ENCODE data around the gene STXBP5. TPM values are rescaled to one million over a fixed set of nuclear protein-coding genes. Genes with fewer than 3 reads are reported as not detected.
"Not testable (repeated sequence)": the region's sequence is repeated elsewhere in the genome, so short reads cannot be mapped to it uniquely, and the experiment has no call there.

Gene STXBP5
- polyA plus RNA-seq, 4 donors, result 12.4 to 16.9 (median 13.7) TPM

- DNase-seq (ENCODE audit: low read depth in 4 of 4, low spot score in 3 of 4), result no peak
These were observed 30.5 kb downstream of the STXBP5 start for GRCh38 chr6:147234685-147235084.

GRCh38 chr6:147238164-147238563 lies 33.9 kb downstream of the STXBP5 start:
- no peak for DNase-seq (ENCODE audit: low read depth in 4 of 4, low spot score in 3 of 4)

- no peak for DNase-seq (ENCODE audit: low read depth in 4 of 4, low spot score in 3 of 4)
These were observed 34.7 kb downstream of the STXBP5 start for GRCh38 chr6:147238906-147239305.

GRCh38 chr6:147244832-147245231 lies 40.6 kb downstream of the STXBP5 start:
- no peak for DNase-seq (ENCODE audit: low read depth in 4 of 4, low spot score in 3 of 4)

GRCh38 chr6:147245693-147246092 lies 41.5 kb downstream of the STXBP5 start:
- DNase-seq (ENCODE audit: low read depth in 4 of 4, low spot score in 3 of 4), result no peak

- no peak for DNase-seq (ENCODE audit: low read depth in 4 of 4, low spot score in 3 of 4)
These were observed 42.8 kb downstream of the STXBP5 start for GRCh38 chr6:147246853-147247635.

GRCh38 chr6:147248859-147249258 lies 44.6 kb downstream of the STXBP5 start:
- no peak for DNase-seq (ENCODE audit: low read depth in 4 of 4, low spot score in 3 of 4)

- no peak for DNase-seq (ENCODE audit: low read depth in 4 of 4, low spot score in 3 of 4)
These were observed 46.9 kb downstream of the STXBP5 start for GRCh38 chr6:147251072-147251471.

GRCh38 chr6:147254929-147255473 lies 50.8 kb downstream of the STXBP5 start:
- not testable (repeated sequence) for DNase-seq (ENCODE audit: low read depth in 4 of 4, low spot score in 3 of 4)

- DNase-seq (ENCODE audit: low read depth in 4 of 4, low spot score in 3 of 4), result no peak
These were observed 51.9 kb downstream of the STXBP5 start for GRCh38 chr6:147255948-147256674.

GRCh38 chr6:147257760-147258159 lies 53.5 kb downstream of the STXBP5 start:
- no peak for DNase-seq (ENCODE audit: low read depth in 4 of 4, low spot score in 3 of 4)

- DNase-seq (ENCODE audit: low read depth in 4 of 4, low spot score in 3 of 4), result no peak
These were observed 55.9 kb downstream of the STXBP5 start for GRCh38 chr6:147260091-147260490.

- no peak for DNase-seq (ENCODE audit: low read depth in 4 of 4, low spot score in 3 of 4)
These were observed 58.7 kb downstream of the STXBP5 start for GRCh38 chr6:147262946-147263345.

GRCh38 chr6:147266821-147267220 lies 62.6 kb downstream of the STXBP5 start:
- no peak for DNase-seq (ENCODE audit: low read depth in 4 of 4, low spot score in 3 of 4)

- no peak for DNase-seq (ENCODE audit: low read depth in 4 of 4, low spot score in 3 of 4)
These were observed 63.4 kb downstream of the STXBP5 start for GRCh38 chr6:147267658-147268057.

GRCh38 chr6:147268254-147268653 lies 64.0 kb downstream of the STXBP5 start:
- DNase-seq (ENCODE audit: low read depth in 4 of 4, low spot score in 3 of 4), result no peak

GRCh38 chr6:147274012-147274411 lies 69.8 kb downstream of the STXBP5 start:
- DNase-seq (ENCODE audit: low read depth in 4 of 4, low spot score in 3 of 4), result no peak

GRCh38 chr6:147274776-147275175 lies 70.6 kb downstream of the STXBP5 start:
- DNase-seq (ENCODE audit: low read depth in 4 of 4, low spot score in 3 of 4), result no peak

GRCh38 chr6:147278891-147279290 lies 74.7 kb downstream of the STXBP5 start:
- DNase-seq (ENCODE audit: low read depth in 4 of 4, low spot score in 3 of 4), result no peak

- no peak for DNase-seq (ENCODE audit: low read depth in 4 of 4, low spot score in 3 of 4)
These were observed 75.2 kb downstream of the STXBP5 start for GRCh38 chr6:147279427-147279826.

- DNase-seq (ENCODE audit: low read depth in 4 of 4, low spot score in 3 of 4), result no peak
These were observed 77.8 kb downstream of the STXBP5 start for GRCh38 chr6:147281895-147282565.

Measured in right renal pelvis (tissue), 4 donors.